T-helper 1 cell (primary cell): Measurements from ENCODE around the gene ZNF618.

Source experiments
- DNase-seq, 5 donors: peaks; one replicate each; pipeline ENCODE4 v3.0.0-alpha.2; 2012 to 2020

The ZNF618 gene

GRCh38 chr9:113934829-113935676 lies 58.9 kb downstream of the ZNF618 start:
- DNase-seq = no peak

- DNase-seq = no peak
Observed at GRCh38 chr9:113935677-113936380, 59.7 kb downstream of the ZNF618 start.

- no peak for DNase-seq
Observed at GRCh38 chr9:113940077-113940476, 64.0 kb downstream of the ZNF618 start.

- no peak for DNase-seq
Observed at GRCh38 chr9:113941056-113941455, 64.9 kb downstream of the ZNF618 start.

DNA sequence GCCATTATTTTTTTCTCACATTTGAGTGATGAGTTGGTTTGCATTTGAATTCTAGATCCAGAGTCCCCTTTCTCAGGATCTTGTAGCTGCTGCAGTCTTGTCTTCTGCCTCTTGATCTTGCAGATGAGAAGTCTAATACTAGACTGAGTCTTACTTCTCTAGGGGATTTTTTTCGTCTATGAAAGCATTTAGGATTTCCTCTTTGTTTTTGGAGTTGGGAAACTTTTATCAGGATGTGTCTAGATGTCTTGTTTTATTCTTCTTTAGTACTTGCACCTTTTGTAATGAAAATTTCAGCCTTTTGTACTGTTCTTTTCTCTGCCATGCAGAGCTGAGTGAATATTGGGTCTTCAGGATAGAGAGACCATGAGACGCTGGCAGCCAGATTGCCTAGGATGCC lies 65.4 kb downstream of the ZNF618 start:
- DNase-seq = no peak

DNA sequence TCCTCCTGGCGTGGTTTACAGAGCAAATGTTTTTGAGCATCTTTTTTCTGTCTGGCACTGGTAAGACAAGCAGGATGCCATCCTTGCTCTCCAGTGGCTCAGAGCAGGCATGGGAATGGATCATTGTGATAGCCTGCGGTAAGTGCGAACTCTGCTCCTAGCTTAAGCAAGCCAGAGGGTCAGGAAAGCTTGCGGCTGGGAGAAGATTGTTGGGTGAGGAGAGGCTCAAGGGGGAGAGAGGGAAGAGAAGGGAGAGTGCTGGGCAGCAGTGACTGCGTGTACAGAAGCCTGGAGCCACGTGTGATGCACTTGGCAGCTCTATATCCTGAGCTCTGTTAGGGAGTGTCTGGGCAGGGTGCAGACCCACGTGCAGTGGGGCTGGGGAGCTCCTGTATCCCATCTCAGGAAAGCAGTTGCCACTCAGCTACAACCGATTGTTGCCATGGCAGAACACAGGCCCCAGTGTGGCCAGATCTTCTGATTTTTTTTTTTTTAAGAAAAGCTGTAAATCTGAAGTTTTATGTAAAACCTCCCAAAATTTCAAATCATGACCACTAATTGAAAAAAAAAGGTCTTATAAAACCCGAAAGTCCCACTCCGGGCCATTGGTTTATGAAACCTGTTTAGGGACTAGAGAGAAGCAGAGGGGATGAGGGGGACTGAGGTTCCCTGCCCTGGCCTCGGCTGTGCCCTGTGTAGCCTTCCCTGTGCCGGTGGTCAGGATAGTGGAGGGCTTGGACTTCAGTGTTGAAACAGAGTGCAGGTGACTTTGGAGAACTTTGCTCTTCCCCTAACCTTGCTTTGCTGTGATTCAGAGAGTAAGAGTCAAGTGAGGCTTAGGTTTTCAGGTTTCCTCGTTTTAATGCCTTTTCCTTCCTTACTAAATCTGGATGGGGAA lies 67.3 kb downstream of the ZNF618 start:
- DNase-seq = no peak

DNA sequence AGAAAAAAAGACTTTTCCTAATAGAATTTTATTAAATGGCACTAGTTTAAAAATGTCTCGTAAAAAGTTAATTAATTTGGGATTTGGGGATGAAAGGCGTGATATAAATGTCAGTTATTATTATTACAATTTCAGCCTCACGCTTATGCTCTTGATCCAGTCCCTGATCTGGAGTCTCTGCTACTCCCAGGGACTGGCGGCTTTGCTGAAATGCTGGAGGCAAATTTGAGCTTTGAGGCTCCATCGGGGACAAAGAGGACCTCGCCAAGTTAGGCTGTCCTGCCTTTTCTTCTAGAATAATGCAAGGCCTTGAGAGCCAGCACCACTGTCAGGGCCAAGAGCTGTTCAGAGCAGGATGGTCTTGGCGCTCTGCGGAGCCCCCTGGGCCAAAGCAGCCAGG lies 69.7 kb downstream of the ZNF618 start:
- no peak for DNase-seq

DNA sequence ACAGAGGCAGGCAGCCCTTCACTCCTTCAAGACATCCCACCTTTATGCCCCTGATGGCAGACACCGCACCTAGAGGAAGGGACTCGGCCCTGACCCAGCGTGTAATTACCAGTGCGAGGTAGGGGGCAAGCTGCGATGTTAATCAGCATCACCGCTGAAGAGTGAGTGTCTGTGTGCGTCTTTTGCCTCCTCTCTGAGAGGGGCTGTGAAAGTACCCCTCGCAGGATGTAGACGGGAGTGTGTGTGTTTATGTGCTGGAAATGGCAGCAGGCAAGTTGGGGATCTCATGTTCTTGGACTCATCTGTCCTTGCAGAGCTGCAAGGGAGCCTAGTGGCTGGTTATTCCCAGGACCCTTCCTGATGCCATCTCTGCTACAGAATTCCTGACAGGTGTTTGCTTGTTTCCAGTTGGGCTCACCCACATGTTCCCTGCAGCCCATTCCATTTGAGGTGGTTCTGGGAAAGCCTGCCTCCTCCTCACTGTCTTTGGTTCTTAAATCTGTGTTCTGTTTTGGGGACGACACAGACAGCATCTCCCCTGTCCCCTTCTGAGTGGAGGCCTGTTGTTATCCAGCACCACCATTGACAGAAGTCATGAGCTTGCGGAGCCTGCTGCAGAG lies 70.5 kb downstream of the ZNF618 start:
- no peak for DNase-seq

DNA sequence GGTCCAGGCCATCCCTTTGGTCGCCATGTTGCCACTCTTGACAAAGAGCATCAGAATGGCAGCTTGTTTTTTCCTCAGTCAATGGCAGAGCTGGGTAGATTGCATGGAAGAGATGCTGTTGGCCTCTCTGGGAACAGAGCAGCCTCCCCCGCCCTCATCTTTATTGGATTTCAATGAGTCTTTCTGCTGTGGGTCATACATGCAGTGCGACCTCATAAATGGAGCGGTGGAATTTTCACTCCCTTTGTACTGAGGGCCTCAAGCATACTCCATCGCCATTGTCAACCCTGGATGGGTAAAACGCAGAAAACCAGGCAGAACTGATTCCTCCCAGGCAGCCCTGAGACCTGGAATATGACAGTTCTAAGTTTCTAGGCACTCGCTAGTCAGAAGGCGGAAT lies 71.8 kb downstream of the ZNF618 start:
- DNase-seq = no peak

GRCh38 chr9:113948891-113949570 lies 72.9 kb downstream of the ZNF618 start:
- DNase-seq = no peak

GRCh38 chr9:113949571-113950078 lies 73.5 kb downstream of the ZNF618 start:
- no peak for DNase-seq

DNA sequence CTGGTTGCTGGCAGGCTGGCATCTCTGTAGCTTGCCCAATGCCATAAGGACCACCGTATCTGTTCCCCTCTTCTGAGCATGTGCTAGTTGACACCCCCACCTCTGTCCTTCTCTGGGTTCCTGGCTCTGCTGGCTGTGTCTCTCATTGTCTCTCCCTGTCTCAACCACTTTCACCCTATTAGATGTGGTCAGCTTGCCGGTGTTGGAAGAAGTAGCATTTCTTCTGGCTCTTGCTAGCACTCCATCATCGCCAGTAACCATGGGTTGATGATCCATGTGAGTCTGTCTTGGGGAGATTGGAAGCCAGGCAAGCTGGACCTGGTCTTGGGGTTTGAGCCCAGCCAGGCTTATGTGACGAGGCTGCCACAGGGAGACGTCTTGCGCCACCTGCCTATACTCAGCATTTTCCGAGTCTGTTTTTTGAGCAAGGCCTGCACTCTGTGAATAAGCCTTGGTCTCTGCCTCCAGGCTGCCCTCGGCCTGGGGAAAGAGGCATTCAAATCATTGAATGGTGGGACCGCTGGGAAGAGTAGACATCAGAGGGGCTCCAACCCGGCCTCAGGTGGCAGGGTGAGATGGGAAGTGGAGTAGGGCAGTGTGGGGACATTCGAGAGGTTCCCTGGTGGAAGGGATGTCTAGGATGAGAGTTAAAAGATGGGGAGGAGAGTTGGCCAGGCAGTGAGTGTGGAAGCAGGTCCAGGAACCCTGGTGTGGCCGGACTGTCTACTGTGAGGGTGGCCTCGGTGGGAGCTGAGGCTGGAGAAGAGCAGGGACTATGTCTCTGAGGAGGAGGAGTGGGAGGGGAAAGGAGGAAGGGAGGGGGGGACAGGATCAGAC lies 74.3 kb downstream of the ZNF618 start:
- DNase-seq = no peak

DNA sequence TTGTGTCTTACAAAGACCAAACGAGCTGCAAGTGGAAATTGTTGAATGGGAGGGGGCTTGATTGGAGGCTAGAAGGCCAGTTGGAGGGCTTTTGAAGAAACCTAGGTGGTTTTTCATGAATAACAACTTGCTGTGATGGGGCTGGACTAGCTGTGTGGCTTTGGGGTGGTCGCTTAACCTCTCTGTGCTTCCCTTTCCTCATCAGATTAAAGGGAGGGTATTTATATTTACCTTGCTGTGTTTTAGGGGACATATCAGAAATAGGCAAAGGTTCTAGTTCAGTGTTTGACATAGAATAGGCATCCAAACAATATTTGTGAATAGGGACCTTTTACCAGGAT lies 74.9 kb downstream of the ZNF618 start:
- no peak for DNase-seq

DNA sequence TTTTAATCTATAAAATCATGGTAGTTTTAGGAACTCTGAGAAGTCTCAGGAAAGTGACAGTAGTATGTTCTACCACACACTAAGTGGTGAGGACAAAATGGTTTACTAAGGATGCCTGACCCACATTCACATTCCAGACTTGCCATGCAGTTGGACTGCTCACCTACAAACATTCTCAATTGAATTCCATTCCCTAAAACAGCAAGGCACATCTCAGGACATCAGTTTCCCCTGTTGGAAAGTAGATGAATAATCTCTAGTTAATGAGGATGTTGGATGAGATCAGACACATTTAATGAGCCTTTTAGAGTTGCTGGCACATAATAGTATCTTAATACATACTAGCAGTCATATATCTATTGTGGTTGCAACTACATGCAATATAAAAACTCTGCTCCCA lies 76.6 kb downstream of the ZNF618 start:
- no peak for DNase-seq

DNA sequence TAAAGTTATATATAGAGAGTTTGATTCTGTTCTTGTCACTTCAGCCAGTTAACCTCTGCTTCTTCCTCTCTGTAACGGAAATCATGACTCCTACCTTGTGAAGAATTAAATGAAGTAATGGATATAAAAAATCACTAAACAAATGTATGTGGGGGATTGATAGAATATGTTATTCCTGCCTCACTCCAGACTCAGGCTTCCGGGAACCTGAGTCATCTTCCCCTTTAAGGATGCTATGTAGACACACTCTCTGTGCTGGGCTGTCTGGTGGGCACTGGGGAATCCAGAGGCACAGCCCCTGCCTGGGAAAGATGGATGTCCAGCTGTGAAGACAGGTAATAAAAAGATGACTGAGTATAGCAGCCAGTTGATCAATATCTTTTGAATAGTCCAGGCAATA lies 77.4 kb downstream of the ZNF618 start:
- no peak for DNase-seq

DNA sequence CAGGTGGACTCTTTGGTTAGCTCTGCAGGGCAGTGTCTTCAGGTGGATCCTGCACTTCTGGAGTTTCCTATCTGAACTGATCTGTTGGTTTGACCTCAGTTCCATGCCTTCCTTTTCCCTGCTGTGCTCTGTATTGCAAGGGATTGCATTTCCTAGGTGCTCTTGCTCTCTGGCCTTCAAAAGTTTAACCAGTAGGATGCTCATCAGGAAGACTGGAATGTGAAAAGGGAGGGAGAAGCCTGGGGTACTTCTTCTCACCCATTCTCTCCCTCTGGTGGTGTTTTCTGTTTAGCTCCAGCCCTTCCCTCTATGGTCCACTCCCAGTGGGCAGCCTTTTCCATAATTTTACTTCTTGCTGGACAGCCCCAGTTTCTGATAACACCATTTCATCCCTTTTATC lies 78.5 kb downstream of the ZNF618 start:
- DNase-seq = no peak

- DNase-seq = no peak
Observed at GRCh38 chr9:113955076-113955752, 79.1 kb downstream of the ZNF618 start.

DNA sequence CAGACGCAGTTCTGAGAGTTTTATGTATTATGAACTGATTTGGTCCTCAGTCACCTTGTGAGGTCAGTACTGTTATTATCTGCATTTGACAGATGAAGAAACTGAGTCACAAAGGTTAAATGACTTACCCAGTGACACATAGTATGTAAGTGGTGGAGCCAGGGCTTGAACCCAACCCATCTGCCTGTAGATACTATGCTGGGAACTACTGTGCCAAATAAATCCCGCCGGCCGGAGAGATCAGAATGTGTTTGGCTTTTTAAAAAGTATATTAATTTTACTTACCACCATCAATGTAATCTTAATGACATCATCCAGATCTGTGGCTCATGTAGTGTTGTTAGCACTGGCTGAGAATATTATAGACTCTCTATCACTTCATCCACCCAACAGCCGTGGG lies 80.8 kb downstream of the ZNF618 start:
- DNase-seq = no peak

- no peak for DNase-seq
Observed at GRCh38 chr9:113957351-113957750, 81.2 kb downstream of the ZNF618 start.

GRCh38 chr9:113957821-113958341 lies 81.8 kb downstream of the ZNF618 start:
- DNase-seq = no peak
